Measurements from ENCODE around the gene OR6C75.
"Not testable (repeated sequence)": the region's sequence is repeated elsewhere in the genome, so short reads cannot be mapped to it uniquely, and the experiment has no call there.

OR6C75 gene

GRCh38 chr12:55409133-55409532 lies 46.4 kb downstream of the OR6C75 start:
- not testable (repeated sequence) for H3K4me3 ChIP-seq (ENCODE audit: low read length); H3K36me3 ChIP-seq (ENCODE audit: insufficient read depth, low read length); H2AFZ ChIP-seq (ENCODE audit: low read depth, low read length); H3K4me1 ChIP-seq (ENCODE audit: insufficient read depth, low read length); H3K9me3 ChIP-seq (ENCODE audit: low read length); H3K27me3 ChIP-seq (ENCODE audit: insufficient read depth, low read length)

- not testable (repeated sequence) for H2AFZ ChIP-seq (ENCODE audit: low read depth, low read length); H3K27me3 ChIP-seq (ENCODE audit: insufficient read depth, low read length); H3K36me3 ChIP-seq (ENCODE audit: insufficient read depth, low read length); H3K4me1 ChIP-seq (ENCODE audit: insufficient read depth, low read length); H3K9me3 ChIP-seq (ENCODE audit: low read length); H3K4me3 ChIP-seq (ENCODE audit: low read length)
These were observed 49.4 kb downstream of the OR6C75 start for GRCh38 chr12:55412138-55412537.

GRCh38 chr12:55413498-55414388 lies 51.0 kb downstream of the OR6C75 start:
- H3K4me3 ChIP-seq (ENCODE audit: low read length); H3K36me3 ChIP-seq (ENCODE audit: insufficient read depth, low read length); H3K9me3 ChIP-seq (ENCODE audit: low read length); H2AFZ ChIP-seq (ENCODE audit: low read depth, low read length); H3K27me3 ChIP-seq (ENCODE audit: insufficient read depth, low read length); H3K4me1 ChIP-seq (ENCODE audit: insufficient read depth, low read length): not testable (repeated sequence)

GRCh38 chr12:55414396-55414823 lies 51.6 kb downstream of the OR6C75 start:
- H3K9me3 ChIP-seq (ENCODE audit: low read length); H3K4me3 ChIP-seq (ENCODE audit: low read length); H3K36me3 ChIP-seq (ENCODE audit: insufficient read depth, low read length); H3K27me3 ChIP-seq (ENCODE audit: insufficient read depth, low read length); H3K4me1 ChIP-seq (ENCODE audit: insufficient read depth, low read length); H2AFZ ChIP-seq (ENCODE audit: low read depth, low read length): not testable (repeated sequence)

- H3K4me1 ChIP-seq (ENCODE audit: insufficient read depth, low read length); H3K4me3 ChIP-seq (ENCODE audit: low read length); H2AFZ ChIP-seq (ENCODE audit: low read depth, low read length); H3K27me3 ChIP-seq (ENCODE audit: insufficient read depth, low read length); H3K36me3 ChIP-seq (ENCODE audit: insufficient read depth, low read length); H3K9me3 ChIP-seq (ENCODE audit: low read length): not testable (repeated sequence)
These were observed 52.1 kb downstream of the OR6C75 start for GRCh38 chr12:55414889-55415288.

GRCh38 chr12:55416961-55417360 lies 54.2 kb downstream of the OR6C75 start:
- Histone ChIP-seq H2AFZ (ENCODE audit: low read depth, low read length) (no peak overlapping the region), H3K9me3 (ENCODE audit: low read length) (no peaks in the 10 kb centered on the region), H3K4me1 (ENCODE audit: insufficient read depth, low read length) (peaks cover 2% of the 10 kb centered on the region), H3K27me3 (ENCODE audit: insufficient read depth, low read length) (no peaks in the 10 kb centered on the region), H3K36me3 (ENCODE audit: insufficient read depth, low read length) (no peaks in the 10 kb centered on the region), H3K4me3 (ENCODE audit: low read length) (no peak overlapping the region)

Data from neuron (in vitro differentiated cells).